HK-2 (cell line): Measurements from ENCODE around the gene MAP7.

Source experiments
- DNase-seq: peaks from one replicate; pipeline ENCODE4 v3.0.0-alpha.2; 2018; ENCODE audit not compliant: unreplicated experiment

The MAP7 gene

GRCh38 chr6:136532030-136532429 is 18.2 kb downstream of the MAP7 start:
- DNase-seq: no peak

- no peak for DNase-seq
Observed at GRCh38 chr6:136529710-136530109, 20.5 kb downstream of the MAP7 start.

- no peak for DNase-seq
Observed at GRCh38 chr6:136528477-136528876, 21.7 kb downstream of the MAP7 start.

- no peak for DNase-seq
Observed at GRCh38 chr6:136527831-136528230, 22.4 kb downstream of the MAP7 start.

GRCh38 chr6:136526937-136527336 is 23.3 kb downstream of the MAP7 start:
- no peak for DNase-seq

DNA sequence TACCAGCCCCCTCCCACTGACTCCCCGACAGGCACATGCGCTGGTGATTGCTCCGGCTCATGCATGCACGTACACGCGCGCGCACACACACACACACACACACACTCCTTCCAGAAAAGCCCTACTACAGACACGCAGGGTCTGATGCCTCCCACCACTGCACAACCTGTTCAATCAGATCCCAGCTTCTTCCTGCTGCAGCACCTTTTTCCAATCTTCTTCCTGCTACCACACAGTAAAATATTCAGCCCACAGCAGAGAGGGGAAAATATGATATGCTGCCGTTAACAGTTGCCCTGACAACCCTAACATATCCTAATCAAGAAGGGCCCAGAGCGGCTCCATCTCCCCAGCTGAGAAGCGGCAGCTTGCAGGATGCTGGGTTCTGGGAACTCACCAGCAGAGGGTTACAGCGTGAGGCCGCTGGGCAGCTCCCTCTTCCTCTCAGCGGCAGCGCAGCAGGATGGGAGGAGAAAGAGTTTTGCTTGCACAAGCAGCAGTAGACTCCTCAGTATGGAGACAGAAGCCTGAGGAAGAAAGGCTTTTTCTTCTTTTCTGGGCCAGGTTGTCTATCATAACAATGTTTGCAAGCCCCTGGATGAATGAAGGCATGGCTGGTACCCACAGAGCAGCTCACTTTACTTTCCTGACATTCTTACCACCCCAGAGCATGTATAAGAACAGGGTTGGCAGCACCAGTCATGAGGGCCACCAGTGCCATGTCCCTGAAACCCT is 23.9 kb downstream of the MAP7 start:
- DNase-seq: no peak

- no peak for DNase-seq
Observed at GRCh38 chr6:136525586-136526195, 24.5 kb downstream of the MAP7 start.

DNA sequence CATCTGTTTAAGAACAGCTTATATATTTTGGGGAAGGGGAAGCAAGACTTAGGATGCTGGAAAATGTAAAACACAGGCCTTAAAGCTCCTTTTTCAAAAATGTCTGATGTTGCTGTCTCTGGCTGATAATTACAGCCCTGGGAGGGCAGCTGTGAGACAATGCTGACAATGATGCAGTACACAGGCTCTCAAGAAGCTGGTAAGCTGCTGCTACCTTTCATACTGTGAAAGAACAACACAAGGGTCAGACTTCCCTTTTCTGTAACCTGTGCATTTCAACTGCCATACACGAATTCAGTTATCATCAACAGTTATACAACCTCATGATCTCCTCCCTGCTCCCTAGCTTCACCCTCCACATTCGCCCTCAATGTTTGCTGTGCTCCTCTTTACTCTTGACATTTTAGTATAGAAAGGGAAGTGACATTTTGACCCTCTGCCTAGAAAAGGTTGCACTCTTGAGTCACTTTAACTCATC is 25.2 kb downstream of the MAP7 start:
- DNase-seq: no peak

DNA sequence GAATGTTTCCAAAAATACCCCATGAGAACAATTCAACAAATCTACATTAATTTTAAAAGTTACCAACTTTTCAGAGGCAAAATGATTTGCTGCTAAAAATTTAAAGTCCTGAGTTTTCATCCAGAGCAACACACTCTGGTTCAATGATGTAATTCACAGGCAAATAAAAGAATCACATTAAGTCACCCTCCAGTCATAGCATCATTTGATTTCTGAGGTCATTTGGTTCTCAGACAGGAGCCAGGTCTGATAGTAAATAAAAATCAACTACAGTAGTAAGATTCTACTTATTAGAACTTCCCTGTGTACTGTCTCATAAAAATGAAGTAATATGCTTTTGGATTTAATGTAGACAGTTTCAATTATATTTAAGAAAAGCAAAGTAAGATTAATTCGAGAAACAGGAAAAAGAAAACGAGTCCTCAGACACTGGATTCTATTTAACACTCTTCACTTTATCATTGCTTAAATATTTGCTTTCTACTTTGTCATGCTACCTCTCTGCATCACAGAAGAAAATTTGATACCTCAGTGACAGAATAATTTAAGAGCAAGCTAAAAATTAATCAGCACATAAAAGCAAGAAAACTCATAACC is 25.8 kb downstream of the MAP7 start:
- no peak for DNase-seq

- DNase-seq: no peak
Observed at GRCh38 chr6:136523196-136523595, 27.0 kb downstream of the MAP7 start.

DNA sequence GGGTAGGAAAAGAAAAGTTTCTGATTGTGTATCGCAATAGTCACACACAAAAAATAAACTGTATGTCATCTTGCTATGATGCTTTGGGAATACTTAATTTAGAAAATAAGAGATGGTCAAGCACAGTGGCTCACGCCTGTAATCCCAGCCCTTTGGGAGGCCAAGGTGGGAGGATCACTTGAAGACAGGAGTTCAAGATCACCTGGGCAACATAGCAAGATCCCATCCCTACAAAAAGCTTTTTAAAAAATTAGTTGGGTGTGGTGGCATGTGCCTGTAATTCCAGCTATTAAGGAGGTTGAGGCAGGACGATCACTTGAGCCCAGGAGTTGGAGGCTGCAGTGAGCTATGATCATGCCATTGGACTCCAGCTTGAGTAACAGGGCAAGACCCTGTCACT is 27.6 kb downstream of the MAP7 start:
- DNase-seq: no peak

GRCh38 chr6:136521911-136522310 is 28.3 kb downstream of the MAP7 start:
- DNase-seq: no peak

DNA sequence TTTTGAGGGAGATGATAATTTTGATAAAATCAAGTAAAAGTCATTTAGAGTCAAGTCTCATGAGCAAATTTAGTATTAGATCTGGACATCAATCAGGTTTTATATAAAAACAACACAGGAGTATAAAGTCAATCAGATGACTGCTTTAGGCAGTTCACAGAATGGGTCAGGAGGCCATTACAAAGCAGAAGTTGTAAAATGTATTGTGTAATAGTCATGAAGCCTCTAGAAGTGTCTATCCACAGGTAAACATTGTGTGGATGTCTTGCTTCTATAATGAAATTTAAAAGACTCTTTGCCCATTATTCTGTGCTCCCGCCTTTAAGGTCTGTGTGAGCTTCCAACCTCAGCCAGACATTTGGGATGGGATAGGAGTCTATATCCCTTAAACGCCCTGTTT is 28.8 kb downstream of the MAP7 start:
- DNase-seq: no peak

- DNase-seq: no peak
Observed at GRCh38 chr6:136520517-136520916, 29.7 kb downstream of the MAP7 start.

DNA sequence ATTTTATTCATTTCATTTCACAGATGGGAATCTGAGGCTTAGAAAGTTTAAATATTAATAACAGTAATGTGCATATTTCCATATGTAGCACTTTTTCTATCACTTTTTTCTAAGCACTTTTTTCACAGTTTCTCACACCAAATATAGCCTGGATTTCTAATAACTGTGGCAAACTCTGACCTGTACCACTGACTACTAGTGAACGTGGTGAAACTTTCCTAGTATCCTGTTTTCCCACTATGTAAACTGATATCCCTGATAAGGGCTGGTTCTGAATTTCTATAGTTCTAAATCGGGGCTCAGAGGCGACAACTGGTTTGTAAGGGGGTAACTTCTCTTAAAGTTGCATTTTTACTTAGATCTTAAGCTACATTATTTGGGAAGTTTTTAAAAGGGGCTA is 32.6 kb downstream of the MAP7 start:
- no peak for DNase-seq

- no peak for DNase-seq
Observed at GRCh38 chr6:136517002-136517401, 33.2 kb downstream of the MAP7 start.

GRCh38 chr6:136514591-136514990 is 35.6 kb downstream of the MAP7 start:
- DNase-seq: no peak

GRCh38 chr6:136511926-136512325 is 38.3 kb downstream of the MAP7 start:
- DNase-seq: no peak

DNA sequence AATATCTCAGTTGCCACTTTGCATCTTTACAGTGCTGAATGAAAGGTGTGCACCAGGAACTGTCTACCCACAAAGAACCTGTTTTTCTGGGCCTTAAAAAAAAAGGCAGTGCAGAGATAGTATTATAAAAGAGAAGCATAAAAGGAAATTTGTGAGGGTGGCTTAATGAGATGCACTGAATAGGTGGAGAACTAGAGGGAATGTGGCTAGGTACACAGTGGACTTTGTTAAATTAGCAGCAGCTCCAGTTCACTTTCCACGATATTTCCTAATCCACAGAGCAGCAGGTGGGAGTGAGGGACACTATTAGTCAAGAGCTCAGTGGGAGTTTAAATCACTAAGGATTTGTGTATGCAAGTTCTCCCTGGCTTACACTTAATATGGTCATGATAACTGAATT is 38.8 kb downstream of the MAP7 start:
- no peak for DNase-seq

DNA sequence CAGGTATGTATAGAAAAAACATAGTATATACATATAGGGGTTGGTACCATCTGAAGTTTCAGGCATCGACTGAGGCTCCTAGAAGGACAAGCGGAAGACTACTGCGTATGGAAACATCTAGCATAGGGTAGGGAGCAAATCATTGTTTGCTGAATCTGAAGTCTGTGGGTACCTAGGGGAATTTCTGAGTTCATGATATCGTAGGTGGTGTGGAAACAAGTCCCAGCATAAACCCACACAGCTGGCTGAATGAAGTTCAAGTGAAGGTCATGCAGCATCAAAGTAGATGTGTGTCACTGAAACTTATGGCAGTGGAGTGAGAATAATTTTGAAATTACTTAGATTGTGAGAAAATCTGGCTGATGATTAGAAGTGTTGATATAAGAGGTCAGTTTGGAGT is 39.4 kb downstream of the MAP7 start:
- DNase-seq: no peak

- DNase-seq: no peak
Observed at GRCh38 chr6:136510299-136510698, 39.9 kb downstream of the MAP7 start.

- DNase-seq: no peak
Observed at GRCh38 chr6:136508725-136509392, 41.4 kb downstream of the MAP7 start.
